Measurements from ENCODE around the gene MS4A5.
"Not testable (repeated sequence)": the region's sequence is repeated elsewhere in the genome, so short reads cannot be mapped to it uniquely, and the experiment has no call there.

Gene MS4A5

GRCh38 chr11:60429272-60429671 is at the start of gene MS4A5:
Gene MS4A5, plus strand, starts transcription at chr11:60429572. Its CDS starts 103 bp downstream, at chr11:60429675.
- DNase-seq (ENCODE audit: low read depth in 2 of 2), result no peak

- DNase-seq (ENCODE audit: low read depth in 2 of 2), result no peak
These were observed 40.0 kb upstream of the MS4A5 start for GRCh38 chr11:60389279-60389910.

GRCh38 chr11:60390419-60390818 is 39.0 kb upstream of the MS4A5 start:
- DNase-seq (ENCODE audit: low read depth in 2 of 2), result no peak

GRCh38 chr11:60392361-60392760 is 37.0 kb upstream of the MS4A5 start:
- no peak for DNase-seq (ENCODE audit: low read depth in 2 of 2)

- DNase-seq (ENCODE audit: low read depth in 2 of 2), result no peak
These were observed 36.4 kb upstream of the MS4A5 start for GRCh38 chr11:60393016-60393415.

- DNase-seq (ENCODE audit: low read depth in 2 of 2), result no peak
These were observed 34.5 kb upstream of the MS4A5 start for GRCh38 chr11:60394666-60395380.

- no peak for DNase-seq (ENCODE audit: low read depth in 2 of 2)
These were observed 33.0 kb upstream of the MS4A5 start, which contains the start of gene MS4A14 for GRCh38 chr11:60396382-60396781. Gene MS4A14, plus strand, starts transcription at chr11:60396459. Its CDS starts 120 bp downstream, at chr11:60396579.

- DNase-seq (ENCODE audit: low read depth in 2 of 2), result no peak
These were observed 32.6 kb upstream of the MS4A5 start for GRCh38 chr11:60396799-60397198.

- no peak for DNase-seq (ENCODE audit: low read depth in 2 of 2)
These were observed 9.4 kb upstream of the MS4A5 start for GRCh38 chr11:60420015-60420414.

- DNase-seq (ENCODE audit: low read depth in 2 of 2), result no peak
These were observed 6.8 kb upstream of the MS4A5 start for GRCh38 chr11:60422609-60423008.

- DNase-seq (ENCODE audit: low read depth in 2 of 2), result no peak
These were observed 855 bp upstream of the MS4A5 start for GRCh38 chr11:60428517-60428916.

- no peak for DNase-seq (ENCODE audit: low read depth in 2 of 2)
These were observed 1.9 kb downstream of the MS4A5 start for GRCh38 chr11:60431251-60431650.

GRCh38 chr11:60433401-60433800 is 4.0 kb downstream of the MS4A5 start:
- DNase-seq (ENCODE audit: low read depth in 2 of 2), result no peak

GRCh38 chr11:60447070-60447469 is 17.7 kb downstream of the MS4A5 start:
- DNase-seq (ENCODE audit: low read depth in 2 of 2), result no peak

- no peak for DNase-seq (ENCODE audit: low read depth in 2 of 2)
These were observed 18.5 kb downstream of the MS4A5 start for GRCh38 chr11:60447846-60448245.

- not testable (repeated sequence) for DNase-seq (ENCODE audit: low read depth in 2 of 2)
These were observed 21.8 kb downstream of the MS4A5 start for GRCh38 chr11:60451185-60451584.

- no peak for DNase-seq (ENCODE audit: low read depth in 2 of 2)
These were observed 24.8 kb downstream of the MS4A5 start for GRCh38 chr11:60454212-60454611.

GRCh38 chr11:60455531-60456042 is 26.2 kb downstream of the MS4A5 start, which contains the start of gene MS4A1:
Gene MS4A1, plus strand, starts transcription at chr11:60455847. Its CDS starts 6,528 bp downstream, at chr11:60462375.
- DNase-seq (ENCODE audit: low read depth in 2 of 2), result no peak

- no peak for DNase-seq (ENCODE audit: low read depth in 2 of 2)
These were observed 28.2 kb downstream of the MS4A5 start for GRCh38 chr11:60457576-60457975.

GRCh38 chr11:60459345-60459744 is 30.0 kb downstream of the MS4A5 start:
- no peak for DNase-seq (ENCODE audit: low read depth in 2 of 2)

GRCh38 chr11:60468829-60469228 is 39.5 kb downstream of the MS4A5 start:
- no peak for DNase-seq (ENCODE audit: low read depth in 2 of 2)

- DNase-seq (ENCODE audit: low read depth in 2 of 2), result no peak
These were observed 40.4 kb downstream of the MS4A5 start for GRCh38 chr11:60469723-60470122.

- DNase-seq (ENCODE audit: low read depth in 2 of 2), result no peak
These were observed 47.7 kb downstream of the MS4A5 start for GRCh38 chr11:60477035-60477445.
